ENCODE results near the gene NAALAD2. TPM values are rescaled to one million over a fixed set of nuclear protein-coding genes. Genes with fewer than 3 reads are reported as not detected.
"Not testable (repeated sequence)": the region's sequence is repeated elsewhere in the genome, so short reads cannot be mapped to it uniquely, and the experiment has no call there.

NAALAD2 gene
- total RNA-seq, 1 experiment from 2014 or later, result 2.1 TPM

DNA sequence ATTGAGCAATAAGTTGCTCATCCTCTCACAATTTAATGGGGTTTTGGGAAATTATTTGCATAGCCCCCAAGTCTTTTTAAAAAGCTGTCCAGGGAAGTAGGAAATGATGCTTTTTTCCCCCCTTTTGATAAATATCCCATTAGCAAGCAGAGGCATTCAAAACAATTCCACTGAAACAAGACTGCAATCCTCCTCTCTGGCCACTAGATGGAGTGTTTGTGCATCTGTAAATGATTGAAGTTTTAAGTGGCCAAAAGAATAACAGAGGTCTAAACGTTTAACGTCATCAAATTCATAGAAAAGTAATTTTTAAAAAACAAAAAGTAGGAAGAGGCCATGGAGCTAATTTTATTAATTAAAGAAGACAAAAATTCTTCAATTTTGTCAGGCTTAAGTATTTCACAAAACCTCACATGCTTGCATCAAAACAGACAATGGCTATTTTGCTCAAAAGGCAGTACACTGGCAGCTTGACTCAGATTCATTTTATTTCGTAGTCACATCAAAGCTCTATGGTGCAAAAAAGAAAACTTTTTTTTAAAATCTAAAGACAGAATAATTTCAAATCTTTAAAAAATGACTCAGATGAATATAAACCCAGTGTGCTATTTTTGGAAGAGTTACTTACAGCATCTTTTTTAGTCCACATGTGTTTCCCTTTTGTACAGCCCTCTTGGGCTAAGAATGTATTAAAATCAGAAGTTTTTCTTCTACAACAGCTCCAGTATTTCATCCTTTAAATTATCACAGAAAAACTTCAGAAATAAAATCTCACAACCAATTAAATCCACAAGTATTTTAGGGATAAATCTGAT is 70.6 kb downstream of the NAALAD2 start:
- Histone ChIP-seq H3K79me1 (ENCODE audit: insufficient read depth, low read depth, low read length, poor library complexity, severe bottlenecking) (no peaks in the 10 kb centered on the region), H2BK12ac (ENCODE audit: insufficient read length, low read depth, low read length) (no peak overlapping the region), H2BK15ac (ENCODE audit: low read depth, low read length) (no peak overlapping the region), H4K8ac (replicated peaks; ENCODE audit: insufficient read length, low read depth, low read length) (no peak overlapping the region), H3K27me3 (ENCODE audit: insufficient read depth, low read length) (no peaks in the 10 kb centered on the region), H3K4ac (ENCODE audit: low read depth, low read length) (no peak overlapping the region), H2BK20ac (ENCODE audit: low read depth, low read length, poor library complexity, severe bottlenecking) (no peak overlapping the region), H3T11ph (ENCODE audit: low read length) (no peak overlapping the region), H3K4me1 (ENCODE audit: insufficient read depth, low read length) (no peaks in the 10 kb centered on the region), H2BK120ac (ENCODE audit: low read depth, low read length, poor library complexity, severe bottlenecking) (no peak overlapping the region), H3K9ac (ENCODE audit: extremely low read depth, insufficient read length, low read length) (no peak overlapping the region), H3K23me2 (ENCODE audit: insufficient read length, low read depth, low read length, poor library complexity, severe bottlenecking) (no peaks in the 10 kb centered on the region), H4K5ac (ENCODE audit: insufficient read length, low read depth, low read length) (no peak overlapping the region), H4K20me1 (ENCODE audit: control insufficient read depth, insufficient read depth, insufficient read length) (no peaks in the 10 kb centered on the region), H2AK5ac (ENCODE audit: insufficient read length, low read length) (no peak overlapping the region), H3K18ac (ENCODE audit: insufficient read length, low read depth, low read length) (no peak overlapping the region), H3K4me2 (ENCODE audit: insufficient read depth, insufficient read length, low read length) (no peak overlapping the region), H2AFZ (ENCODE audit: low read length) (no peak overlapping the region), H3K9me3 (ENCODE audit: control insufficient read depth, low read depth, low read length) (no peaks in the 10 kb centered on the region), H3K14ac (ENCODE audit: insufficient read depth, low read length) (no peak overlapping the region), H3K27ac (ENCODE audit: insufficient read length, low read depth, low read length) (no peak overlapping the region), H2BK5ac (ENCODE audit: insufficient read length, low read length) (no peak overlapping the region), H4K91ac (ENCODE audit: insufficient read length, low read depth, low read length) (no peak overlapping the region), H3K56ac (ENCODE audit: insufficient read length, low read depth, low read length) (no peak overlapping the region), H3K79me2 (ENCODE audit: insufficient read depth, low read length) (no peaks in the 10 kb centered on the region), H3K23ac (ENCODE audit: insufficient read length, low read depth, low read length) (no peak overlapping the region)
- Mint-ChIP-seq H3K9me3 (no peaks in the 10 kb centered on the region), H3K4me1 (no peaks in the 10 kb centered on the region), H3K36me3 (ENCODE audit: insufficient read depth in 1 of 3, low read depth in 3 of 3) (peaks cover 31 to 70% (median 60%) of the 10 kb centered on the region in 3 experiments; a peak in 6 of 7 replicates), H3K27ac (peak overlapping the region in 1 of 3 experiments; percentile 71; a peak in 1 of 7 replicates), H3K27me3 (ENCODE audit: low read depth) (no peaks in the 10 kb centered on the region), H3K4me3 (no peak overlapping the region)
- TF ChIP-seq, protein P1, sequence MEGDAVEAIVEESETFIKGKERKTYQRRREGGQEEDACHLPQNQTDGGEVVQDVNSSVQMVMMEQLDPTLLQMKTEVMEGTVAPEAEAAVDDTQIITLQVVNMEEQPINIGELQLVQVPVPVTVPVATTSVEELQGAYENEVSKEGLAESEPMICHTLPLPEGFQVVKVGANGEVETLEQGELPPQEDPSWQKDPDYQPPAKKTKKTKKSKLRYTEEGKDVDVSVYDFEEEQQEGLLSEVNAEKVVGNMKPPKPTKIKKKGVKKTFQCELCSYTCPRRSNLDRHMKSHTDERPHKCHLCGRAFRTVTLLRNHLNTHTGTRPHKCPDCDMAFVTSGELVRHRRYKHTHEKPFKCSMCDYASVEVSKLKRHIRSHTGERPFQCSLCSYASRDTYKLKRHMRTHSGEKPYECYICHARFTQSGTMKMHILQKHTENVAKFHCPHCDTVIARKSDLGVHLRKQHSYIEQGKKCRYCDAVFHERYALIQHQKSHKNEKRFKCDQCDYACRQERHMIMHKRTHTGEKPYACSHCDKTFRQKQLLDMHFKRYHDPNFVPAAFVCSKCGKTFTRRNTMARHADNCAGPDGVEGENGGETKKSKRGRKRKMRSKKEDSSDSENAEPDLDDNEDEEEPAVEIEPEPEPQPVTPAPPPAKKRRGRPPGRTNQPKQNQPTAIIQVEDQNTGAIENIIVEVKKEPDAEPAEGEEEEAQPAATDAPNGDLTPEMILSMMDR (conservative IDR thresholded peaks at IDR 0.05), result peak; percentile 86
- no CpG with 5 or more reads among the region's 3 CpGs for WGBS (ENCODE audit: extremely low coverage, insufficient read length, low lambda C conversion rate)
- no peak for DNase-seq

DNA sequence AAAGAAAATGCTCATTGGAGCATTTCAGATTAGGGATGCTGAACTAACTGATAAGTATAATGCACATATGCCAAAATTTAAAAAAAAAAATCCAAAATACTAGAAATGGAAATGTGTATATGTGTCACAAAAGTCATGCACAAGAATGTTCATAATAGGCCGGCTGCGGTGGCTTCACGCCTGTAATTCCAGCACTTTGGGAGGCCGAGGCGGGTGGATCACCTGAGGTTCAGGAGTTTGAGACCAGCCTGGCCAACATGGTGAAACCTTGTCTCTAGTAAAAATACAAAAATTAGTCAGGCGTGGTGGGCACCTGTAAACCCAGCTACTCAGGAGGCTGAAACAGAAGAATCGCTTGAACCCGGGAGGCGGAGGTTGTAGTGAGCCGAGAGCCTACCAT is 73.5 kb downstream of the NAALAD2 start:
- not testable (repeated sequence) for H3K4me1 Mint-ChIP-seq; H3K79me1 ChIP-seq (ENCODE audit: insufficient read depth, low read depth, low read length, poor library complexity, severe bottlenecking); H3K27me3 Mint-ChIP-seq (ENCODE audit: low read depth); H2BK120ac ChIP-seq (ENCODE audit: low read depth, low read length, poor library complexity, severe bottlenecking); H2BK12ac ChIP-seq (ENCODE audit: insufficient read length, low read depth, low read length); H2AK5ac ChIP-seq (ENCODE audit: insufficient read length, low read length); H3K56ac ChIP-seq (ENCODE audit: insufficient read length, low read depth, low read length); H3K27ac ChIP-seq (ENCODE audit: insufficient read length, low read depth, low read length); H2AFZ ChIP-seq (ENCODE audit: low read length); H3K27me3 ChIP-seq (ENCODE audit: insufficient read depth, low read length); H3K4me3 Mint-ChIP-seq; H3K14ac ChIP-seq (ENCODE audit: insufficient read depth, low read length); H3K9me3 Mint-ChIP-seq; H4K20me1 ChIP-seq (ENCODE audit: control insufficient read depth, insufficient read depth, insufficient read length); H3K4ac ChIP-seq (ENCODE audit: low read depth, low read length); H3K79me2 ChIP-seq (ENCODE audit: insufficient read depth, low read length); H3K9me3 ChIP-seq (ENCODE audit: control insufficient read depth, low read depth, low read length); DNase-seq; H2BK15ac ChIP-seq (ENCODE audit: low read depth, low read length); H3K23ac ChIP-seq (ENCODE audit: insufficient read length, low read depth, low read length); H4K8ac ChIP-seq (replicated peaks; ENCODE audit: insufficient read length, low read depth, low read length); H4K91ac ChIP-seq (ENCODE audit: insufficient read length, low read depth, low read length); H4K5ac ChIP-seq (ENCODE audit: insufficient read length, low read depth, low read length); H2BK20ac ChIP-seq (ENCODE audit: low read depth, low read length, poor library complexity, severe bottlenecking); H3T11ph ChIP-seq (ENCODE audit: low read length); H3K23me2 ChIP-seq (ENCODE audit: insufficient read length, low read depth, low read length, poor library complexity, severe bottlenecking); H3K27ac Mint-ChIP-seq; H3K4me1 ChIP-seq (ENCODE audit: insufficient read depth, low read length); H3K4me2 ChIP-seq (ENCODE audit: insufficient read depth, insufficient read length, low read length); H2BK5ac ChIP-seq (ENCODE audit: insufficient read length, low read length); H3K18ac ChIP-seq (ENCODE audit: insufficient read length, low read depth, low read length); H3K9ac ChIP-seq (ENCODE audit: extremely low read depth, insufficient read length, low read length)
- WGBS (ENCODE audit: extremely low coverage, insufficient read length, low lambda C conversion rate), result no CpG with 5 or more reads among the region's 10 CpGs
- peaks cover 37 to 67% (median 63%) of the 10 kb centered on the region in 3 experiments; a peak in 6 of 7 replicates for H3K36me3 Mint-ChIP-seq (ENCODE audit: insufficient read depth in 1 of 3, low read depth in 3 of 3)
